ENCODE data around the gene MAB21L4. TPM values are rescaled to one million over a fixed set of nuclear protein-coding genes. Genes with fewer than 3 reads are reported as not detected.

MAB21L4 gene
- polyA plus RNA-seq, 1 donor: 25.7 TPM

DNA sequence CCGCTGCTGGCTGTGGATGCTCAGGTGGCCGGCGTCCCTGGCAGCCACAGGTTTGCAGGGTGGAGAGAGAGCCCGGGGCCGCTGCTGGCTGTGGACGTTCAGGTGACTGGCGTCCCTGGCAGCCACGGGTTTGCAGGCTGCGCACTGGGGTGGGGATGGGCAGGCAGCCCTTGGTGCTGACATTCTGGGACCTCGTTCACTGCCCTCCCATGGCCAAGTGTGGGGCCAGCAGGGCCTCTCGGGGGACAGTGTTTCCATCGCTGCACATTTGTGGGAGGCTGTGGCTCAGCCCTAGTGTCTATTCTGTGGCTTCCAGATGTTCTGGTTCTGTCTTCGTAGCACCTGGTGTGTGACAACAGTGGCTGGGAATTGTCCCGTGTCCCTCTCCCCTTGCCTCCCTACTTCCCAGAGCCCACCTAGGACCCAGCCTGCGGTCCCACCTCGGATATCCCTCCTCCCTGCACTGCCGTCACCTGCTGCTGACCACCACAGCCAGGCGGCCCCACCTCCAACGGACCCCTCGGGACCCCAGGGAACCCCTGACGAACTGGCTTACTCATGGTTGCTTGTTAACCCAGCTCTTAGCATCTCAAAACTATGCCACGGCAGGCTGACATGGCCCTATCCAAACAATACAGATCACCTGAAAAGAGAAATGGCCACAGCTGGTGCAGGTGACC is 11.1 kb upstream of the MAB21L4 start:
- H3K4me1 ChIP-seq (ENCODE audit: control insufficient read depth, insufficient read depth, low read length): peaks cover 10% of the 10 kb centered on the region

DNA sequence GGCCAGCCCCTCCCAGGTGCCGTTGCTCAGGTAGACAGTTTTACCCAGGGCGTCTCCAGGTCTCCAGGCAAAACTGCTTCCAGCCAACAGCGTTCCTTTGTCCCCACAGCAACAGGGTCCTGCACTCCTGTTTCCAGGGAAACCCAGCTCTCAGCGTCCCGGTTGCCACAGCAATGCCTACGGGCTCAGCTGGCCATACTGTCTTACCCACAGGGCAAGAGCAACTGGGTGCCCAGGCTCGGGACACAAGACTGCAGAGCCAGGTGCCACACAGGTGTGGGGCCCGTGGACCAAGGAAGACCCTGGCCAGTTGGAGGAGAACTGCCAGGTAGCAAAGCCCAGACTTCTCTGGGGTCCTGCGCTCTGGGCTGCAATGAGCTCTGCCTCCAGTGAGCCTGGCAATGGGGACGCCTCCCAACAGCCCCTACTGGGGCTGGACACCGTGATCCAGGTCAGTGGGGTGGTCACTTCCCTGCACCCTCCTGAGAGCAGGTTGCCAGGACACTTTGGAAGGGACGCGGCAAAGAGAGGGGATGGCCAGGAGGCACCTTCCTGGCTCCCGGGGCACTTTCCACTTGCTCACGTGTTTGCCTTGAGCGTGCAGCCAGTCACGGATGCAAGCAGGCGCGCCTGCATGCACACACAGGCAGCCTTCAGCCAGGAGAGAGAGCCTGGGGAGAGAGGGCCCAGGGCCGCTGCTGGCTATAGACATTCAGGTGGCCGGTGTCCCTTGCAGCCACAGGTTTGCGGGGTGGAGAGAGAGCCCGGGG is 10.4 kb upstream of the MAB21L4 start, which contains the start of gene CROCC2:
TSS of gene CROCC2 (plus strand) at position 196 of the 770 bp plus-strand sequence. CDS start at position 374, 178 bp downstream.
- Histone ChIP-seq H3K27ac (ENCODE audit: low read length) (no peak within 1 kb of the TSS), H3K27me3 (ENCODE audit: control insufficient read depth, insufficient read depth, low read length) (peaks cover 20% of the 10 kb centered on the region), H3K9me3 (ENCODE audit: control insufficient read depth, low read depth, low read length) (peaks cover under 1% of the 10 kb centered on the region), H3K4me3 (ENCODE audit: low read length) (no peak within 1 kb of the TSS), H3K36me3 (ENCODE audit: control insufficient read depth, insufficient read depth, low read length) (no peaks in the 10 kb centered on the region), H3K4me1 (ENCODE audit: control insufficient read depth, insufficient read depth, low read length) (peaks cover 10% of the 10 kb centered on the region)
- no CpG with 5 or more reads among the region's 23 CpGs for WGBS (ENCODE audit: insufficient coverage, low lambda C conversion rate)
- no peak for DNase-seq

More for the DNA sequence above, 11.1 kb upstream of the MAB21L4 start:
- Histone ChIP-seq H3K27ac (ENCODE audit: low read length) (no peak overlapping the region), H3K27me3 (ENCODE audit: control insufficient read depth, insufficient read depth, low read length) (peaks cover 20% of the 10 kb centered on the region), H3K4me3 (ENCODE audit: low read length) (no peak overlapping the region), H3K9me3 (ENCODE audit: control insufficient read depth, low read depth, low read length) (no peaks in the 10 kb centered on the region), H3K36me3 (ENCODE audit: control insufficient read depth, insufficient read depth, low read length) (no peaks in the 10 kb centered on the region)
- WGBS (ENCODE audit: insufficient coverage, low lambda C conversion rate): no CpG with 5 or more reads among the region's 22 CpGs
- no peak for DNase-seq

DNA sequence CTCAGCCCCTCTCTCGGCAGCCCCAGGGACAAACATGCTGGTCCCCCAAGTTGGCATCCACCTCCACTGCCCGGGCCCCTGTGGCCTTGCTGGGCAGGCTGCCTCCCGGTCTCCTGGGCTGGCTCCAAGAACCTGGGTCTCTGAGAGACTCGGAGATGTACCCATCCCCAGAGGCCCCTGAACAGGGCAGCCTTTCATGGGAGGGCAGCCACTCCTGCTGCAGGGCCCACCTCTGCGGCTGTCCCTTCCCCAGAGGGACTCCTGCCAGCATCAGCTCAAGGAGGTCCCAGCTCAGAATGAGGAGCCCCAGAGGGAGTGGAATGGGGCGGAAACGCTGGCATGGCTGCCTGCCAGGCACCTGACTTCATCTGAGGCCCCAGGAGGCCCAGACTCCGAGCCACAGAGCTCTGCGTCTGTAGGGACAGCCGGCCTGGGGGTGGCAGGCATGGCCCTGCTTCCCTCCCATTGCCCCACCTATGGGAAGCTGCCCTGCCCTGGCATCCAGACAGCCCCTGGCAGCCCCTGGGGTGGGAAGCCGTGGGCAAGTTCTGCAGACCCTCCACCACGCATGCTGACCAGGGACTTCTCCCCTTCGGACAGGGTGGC is 9.3 kb upstream of the MAB21L4 start:
- DNase-seq: peak in 1 of 2 donors; percentile 64
- H3K4me1 ChIP-seq (ENCODE audit: control insufficient read depth, insufficient read depth, low read length): peaks cover 10% of the 10 kb centered on the region
- peaks cover 20% of the 10 kb centered on the region for H3K27me3 ChIP-seq (ENCODE audit: control insufficient read depth, insufficient read depth, low read length)
- no CpG with 5 or more reads among the region's 13 CpGs for WGBS (ENCODE audit: insufficient coverage, low lambda C conversion rate)
- peaks cover 3% of the 10 kb centered on the region for H3K9me3 ChIP-seq (ENCODE audit: control insufficient read depth, low read depth, low read length)
- no peaks in the 10 kb centered on the region for H3K36me3 ChIP-seq (ENCODE audit: control insufficient read depth, insufficient read depth, low read length)
- no peak overlapping the region for H3K27ac ChIP-seq (ENCODE audit: low read length)
- H3K4me3 ChIP-seq (ENCODE audit: low read length): no peak overlapping the region

DNA sequence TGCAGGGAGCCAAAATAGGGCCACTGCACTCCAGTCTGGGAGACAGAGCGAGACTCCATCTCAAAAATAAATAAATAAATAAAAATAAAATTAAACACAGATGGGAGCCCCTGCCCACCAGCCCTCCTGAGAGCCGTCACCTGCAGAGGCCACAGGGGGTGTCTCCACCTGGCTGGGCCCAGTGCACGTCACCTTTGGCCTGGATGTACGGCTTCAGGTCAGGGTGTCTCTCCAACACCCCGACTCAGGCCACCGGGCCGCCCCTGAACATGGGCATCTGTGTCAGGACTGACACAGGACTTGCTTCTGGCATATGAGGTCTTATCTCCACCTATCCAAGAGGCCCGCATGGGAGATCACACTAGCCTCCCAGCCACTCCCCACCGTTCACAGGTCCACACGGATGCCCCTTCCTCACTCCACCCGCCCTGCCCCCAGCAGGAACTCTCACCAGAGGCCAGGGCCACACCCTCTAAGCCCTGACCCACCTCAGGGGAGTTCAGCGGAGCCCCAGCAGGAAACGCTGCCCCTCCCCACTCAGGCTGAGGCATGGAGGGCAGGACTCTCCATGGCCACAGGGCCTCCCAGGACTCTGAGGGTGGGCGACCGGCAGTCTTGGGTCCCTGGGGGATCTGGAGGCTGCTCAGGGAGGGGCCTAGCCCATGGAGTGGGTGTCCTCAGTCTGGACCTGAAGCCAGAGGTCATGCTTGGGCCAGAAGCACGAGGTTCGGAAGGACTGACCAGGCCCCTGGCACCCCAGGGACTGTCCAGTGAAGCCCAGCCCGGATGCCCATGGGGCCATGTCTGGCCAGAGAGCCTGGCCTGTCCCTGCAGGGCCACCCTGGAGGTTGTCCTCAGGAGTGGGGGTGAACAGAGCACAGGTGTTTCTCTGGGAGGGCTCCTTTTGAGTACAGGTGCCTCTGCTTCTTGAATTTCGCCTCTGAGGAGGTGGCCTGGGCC is 8.5 kb upstream of the MAB21L4 start:
- H3K27ac ChIP-seq (ENCODE audit: low read length): no peak overlapping the region
- peaks cover 20% of the 10 kb centered on the region for H3K27me3 ChIP-seq (ENCODE audit: control insufficient read depth, insufficient read depth, low read length)
- peaks cover 3% of the 10 kb centered on the region for H3K9me3 ChIP-seq (ENCODE audit: control insufficient read depth, low read depth, low read length)
- peaks cover 10% of the 10 kb centered on the region for H3K4me1 ChIP-seq (ENCODE audit: control insufficient read depth, insufficient read depth, low read length)
- no peaks in the 10 kb centered on the region for H3K36me3 ChIP-seq (ENCODE audit: control insufficient read depth, insufficient read depth, low read length)
- H3K4me3 ChIP-seq (ENCODE audit: low read length): no peak overlapping the region
- no peak for DNase-seq
- WGBS (ENCODE audit: insufficient coverage, low lambda C conversion rate): no CpG with 5 or more reads among the region's 19 CpGs

DNA sequence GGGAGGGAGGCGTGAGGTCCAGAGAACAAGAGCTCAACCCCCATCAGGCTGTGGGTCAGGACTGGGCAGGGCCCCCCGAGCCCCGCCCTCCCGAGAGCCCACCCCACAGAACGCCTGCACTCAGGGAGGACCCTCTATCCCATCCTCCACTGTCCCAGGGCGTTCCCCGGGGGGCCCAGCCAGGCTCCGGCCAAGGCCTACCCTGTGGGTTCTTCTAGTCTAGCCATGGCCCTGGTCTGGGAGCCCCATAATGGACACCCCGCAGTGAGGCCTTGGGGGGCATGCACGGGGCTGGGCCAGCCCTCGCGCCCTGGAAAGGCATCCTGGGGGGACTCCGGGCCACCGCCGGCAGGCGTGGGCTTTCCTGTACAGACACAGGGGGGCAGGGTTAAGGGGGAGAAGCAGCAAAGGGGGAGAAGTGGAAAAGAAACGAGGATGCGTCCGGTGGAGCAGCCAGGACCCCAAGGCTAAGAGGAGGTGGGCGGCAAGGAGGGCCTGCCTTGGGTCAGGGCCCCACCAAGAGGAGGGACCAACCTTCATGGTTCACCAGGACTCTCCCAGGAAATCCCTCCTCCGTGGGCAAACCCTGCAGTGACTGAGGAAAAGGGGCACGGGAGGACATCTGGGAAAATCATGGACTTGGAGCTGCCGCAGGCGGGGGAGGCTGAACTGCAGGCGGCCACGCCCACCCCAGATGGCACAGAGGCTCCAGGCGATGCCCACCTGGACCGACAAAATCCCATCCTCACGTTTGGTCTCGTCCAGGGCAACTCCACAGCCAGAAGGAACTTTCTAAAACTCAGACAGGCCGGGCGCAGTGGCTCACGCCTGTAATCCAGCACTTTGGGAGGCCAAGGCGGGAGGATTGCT is 7.5 kb upstream of the MAB21L4 start:
- peaks cover 12% of the 10 kb centered on the region for H3K4me1 ChIP-seq (ENCODE audit: control insufficient read depth, insufficient read depth, low read length)
- no peak for DNase-seq
- H3K27me3 ChIP-seq (ENCODE audit: control insufficient read depth, insufficient read depth, low read length): peaks cover 20% of the 10 kb centered on the region
- no peak overlapping the region for H3K4me3 ChIP-seq (ENCODE audit: low read length)
- H3K9me3 ChIP-seq (ENCODE audit: control insufficient read depth, low read depth, low read length): peaks cover 3% of the 10 kb centered on the region
- H3K27ac ChIP-seq (ENCODE audit: low read length): no peak overlapping the region
- H3K36me3 ChIP-seq (ENCODE audit: control insufficient read depth, insufficient read depth, low read length): no peaks in the 10 kb centered on the region
- WGBS (ENCODE audit: insufficient coverage, low lambda C conversion rate): no CpG with 5 or more reads among the region's 34 CpGs

DNA sequence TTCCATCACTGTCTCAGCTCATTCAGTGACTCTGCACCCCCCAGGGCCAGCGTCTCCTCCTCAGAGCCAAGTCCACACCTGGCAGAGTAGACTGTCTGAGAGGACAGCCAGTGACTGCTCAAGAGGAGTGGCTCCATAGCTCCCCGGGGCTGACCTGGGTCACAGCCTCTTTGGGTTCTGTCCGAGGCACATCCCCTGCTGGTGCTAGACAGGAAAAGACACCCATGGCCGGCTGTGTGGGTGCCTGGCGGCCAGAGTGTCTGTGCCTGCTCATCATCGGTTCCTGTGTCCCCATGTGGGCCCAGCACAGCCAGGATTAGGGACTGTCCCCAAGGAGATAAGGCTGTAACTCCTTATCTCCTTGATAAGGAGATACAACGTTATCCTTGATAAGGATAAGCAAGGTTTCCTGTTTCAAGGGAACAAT is 6.7 kb upstream of the MAB21L4 start:
- no peak overlapping the region for H3K4me3 ChIP-seq (ENCODE audit: low read length)
- no peak for DNase-seq
- H3K36me3 ChIP-seq (ENCODE audit: control insufficient read depth, insufficient read depth, low read length): no peaks in the 10 kb centered on the region
- WGBS (ENCODE audit: insufficient coverage, low lambda C conversion rate): no CpG with 5 or more reads among the region's 7 CpGs
- peaks cover 3% of the 10 kb centered on the region for H3K9me3 ChIP-seq (ENCODE audit: control insufficient read depth, low read depth, low read length)
- no peak overlapping the region for H3K27ac ChIP-seq (ENCODE audit: low read length)
- H3K4me1 ChIP-seq (ENCODE audit: control insufficient read depth, insufficient read depth, low read length): peaks cover 20% of the 10 kb centered on the region
- H3K27me3 ChIP-seq (ENCODE audit: control insufficient read depth, insufficient read depth, low read length): peaks cover 20% of the 10 kb centered on the region

DNA sequence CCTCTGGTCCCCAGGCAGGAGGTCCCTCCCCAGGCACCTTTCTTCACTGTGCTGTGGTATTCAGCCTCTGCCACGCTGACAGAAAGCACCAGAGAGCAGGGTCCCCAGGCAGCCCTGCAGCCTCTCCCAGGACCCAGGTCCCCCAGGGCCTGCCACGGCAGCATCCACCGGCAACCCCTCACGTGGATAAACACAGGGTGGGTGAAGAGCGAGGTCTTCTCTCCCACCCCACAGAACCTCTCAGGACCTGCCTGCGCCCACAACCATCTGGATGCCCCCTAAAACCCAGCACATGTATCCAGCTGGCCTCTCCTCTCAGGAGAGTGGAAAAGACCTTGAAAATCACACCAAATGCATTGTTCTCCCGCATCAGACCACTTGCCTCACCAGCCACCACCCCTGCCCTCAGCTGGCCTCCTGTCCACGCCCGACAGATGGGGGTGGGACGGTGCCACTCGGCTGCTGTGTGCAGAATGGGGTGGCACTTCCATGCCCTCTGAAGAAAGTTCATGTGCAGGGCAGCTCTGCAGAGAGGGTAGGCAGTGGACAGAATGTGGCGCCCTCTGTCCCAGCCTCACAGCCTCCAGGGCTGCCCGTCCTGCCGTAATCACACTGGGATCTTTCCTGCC is 6.1 kb upstream of the MAB21L4 start:
- Histone ChIP-seq H3K4me3 (ENCODE audit: low read length) (no peak overlapping the region), H3K27ac (ENCODE audit: low read length) (no peak overlapping the region), H3K9me3 (ENCODE audit: control insufficient read depth, low read depth, low read length) (peaks cover 3% of the 10 kb centered on the region), H3K4me1 (ENCODE audit: control insufficient read depth, insufficient read depth, low read length) (peaks cover 25% of the 10 kb centered on the region), H3K27me3 (ENCODE audit: control insufficient read depth, insufficient read depth, low read length) (peaks cover 15% of the 10 kb centered on the region), H3K36me3 (ENCODE audit: control insufficient read depth, insufficient read depth, low read length) (no peaks in the 10 kb centered on the region)
- no CpG with 5 or more reads among the region's 14 CpGs for WGBS (ENCODE audit: insufficient coverage, low lambda C conversion rate)
- no peak for DNase-seq

DNA sequence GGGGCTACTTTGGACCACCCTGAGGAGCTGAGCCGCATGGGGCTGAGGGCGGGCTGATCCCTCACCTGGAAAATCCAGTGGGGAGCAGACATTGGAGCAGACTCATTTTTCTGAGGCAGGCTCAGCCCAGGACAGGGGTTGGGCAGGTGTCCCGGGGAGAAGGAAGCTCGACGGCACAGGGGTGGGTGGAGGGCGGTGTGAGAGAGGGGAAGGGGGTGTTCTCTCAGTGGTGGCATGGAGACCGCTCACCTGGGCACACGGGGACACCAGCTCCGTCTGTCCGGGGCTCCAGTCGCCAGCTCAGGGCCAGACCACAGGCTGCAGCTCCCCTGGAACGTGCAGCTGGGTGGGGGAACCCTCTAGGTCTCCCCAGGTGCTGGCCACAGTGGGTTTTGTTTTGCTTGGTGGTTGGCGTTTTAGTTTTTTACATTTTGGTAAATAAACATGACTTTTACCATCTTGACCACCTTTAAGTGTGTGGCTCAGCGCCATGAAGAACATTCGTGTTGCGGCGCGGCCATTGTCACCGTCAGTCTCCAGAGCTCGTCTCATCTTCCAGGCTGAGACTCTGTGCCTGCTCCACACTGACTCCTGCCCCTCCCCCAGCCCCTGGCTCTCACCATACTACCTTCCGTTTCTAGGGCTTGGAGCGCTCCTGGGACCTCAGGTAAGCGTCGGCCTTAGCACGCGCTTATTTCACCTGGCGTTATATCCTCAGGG is 4.3 kb upstream of the MAB21L4 start:
- Histone ChIP-seq H3K27me3 (ENCODE audit: control insufficient read depth, insufficient read depth, low read length) (peaks cover under 1% of the 10 kb centered on the region), H3K9me3 (ENCODE audit: control insufficient read depth, low read depth, low read length) (peaks cover 3% of the 10 kb centered on the region), H3K36me3 (ENCODE audit: control insufficient read depth, insufficient read depth, low read length) (no peaks in the 10 kb centered on the region), H3K4me1 (ENCODE audit: control insufficient read depth, insufficient read depth, low read length) (peaks cover 38% of the 10 kb centered on the region), H3K4me3 (ENCODE audit: low read length) (no peak overlapping the region), H3K27ac (ENCODE audit: low read length) (no peak overlapping the region)
- WGBS (ENCODE audit: insufficient coverage, low lambda C conversion rate): no CpG with 5 or more reads among the region's 27 CpGs
- DNase-seq: no peak

Data from large intestine (tissue), 3 donors.